GM12892 (cell line): ENCODE results near the gene PPP1R13B.

Experiments
- DNase-seq: peaks from one replicate; pipeline ENCODE4 v3.0.0; 2011; ENCODE audit not compliant: insufficient read length
- FAIRE-seq: peaks from 2 replicates; lab custom pipeline; 2011; peaks lifted over from hg19 to GRCh38; lab: Jason Lieb, UNC
- POLR2A ChIP-seq: IDR thresholded peaks from 2 replicates; pipeline ENCODE4 v1.6.1; 2011; ENCODE audit warnings: low read depth, low read length, control low read depth
- POLR2AphosphoS5 ChIP-seq: IDR thresholded peaks from 2 replicates; pipeline ENCODE4 v1.6.1; 2011; ENCODE audit warnings: low read depth, low read length, control low read depth
- TAF1 ChIP-seq: IDR thresholded peaks from 2 replicates; pipeline ENCODE4 v1.6.1; 2011; ENCODE audit warnings: low read depth, mild to moderate bottlenecking, control low read depth, low read length, borderline replicate concordance

The PPP1R13B gene

GRCh38 chr14:103763730-103764488 lies 83.5 kb downstream of the PPP1R13B start:
- FAIRE-seq (no peak), DNase-seq (no peak)
- TF ChIP-seq POLR2AphosphoS5 (no peak), TAF1 (no peak)

DNA sequence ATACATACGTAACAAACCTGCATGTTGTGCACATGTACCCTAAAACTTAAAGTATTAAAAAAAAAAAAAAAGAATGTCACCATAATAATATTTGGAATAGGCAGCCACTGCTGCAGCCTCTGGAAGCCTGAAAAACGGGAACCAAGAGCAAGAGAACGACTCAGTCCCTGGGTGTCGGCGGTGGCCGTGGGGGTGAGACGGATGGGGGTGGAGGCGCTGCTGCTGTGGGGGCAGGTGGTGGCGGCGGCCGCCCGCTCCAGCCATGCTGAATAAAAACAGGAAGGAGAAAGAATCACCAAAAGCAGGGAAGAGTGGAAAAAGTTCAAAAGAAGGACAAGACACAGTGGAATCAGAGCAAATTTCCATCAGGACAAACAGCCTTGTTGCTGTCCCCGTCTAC lies 84.8 kb downstream of the PPP1R13B start:
- TF ChIP-seq POLR2A (no peak), TAF1 (no peak), POLR2AphosphoS5 (no peak)
- FAIRE-seq = no peak
- DNase-seq = no peak

DNA sequence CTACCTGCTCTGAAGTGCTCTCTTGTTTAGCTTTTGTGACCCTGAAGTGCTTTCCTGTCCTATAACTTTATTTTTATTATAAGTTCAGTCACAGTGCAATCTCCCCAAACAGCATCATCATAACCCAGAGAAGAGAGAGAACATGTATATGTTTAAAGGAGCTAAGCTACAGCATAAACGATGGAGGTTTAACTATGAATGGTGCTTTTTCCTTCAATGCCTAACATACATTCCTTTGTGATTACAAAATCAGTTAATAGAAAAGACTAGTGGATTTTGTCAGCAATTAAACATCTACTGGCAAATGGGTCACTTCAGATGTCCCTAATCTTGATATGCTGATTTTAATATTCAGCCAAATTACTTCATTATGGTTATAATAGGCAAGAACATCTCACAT lies 85.3 kb downstream of the PPP1R13B start:
- DNase-seq (no peak), FAIRE-seq (no peak)
- no peak for TF ChIP-seq POLR2AphosphoS5
- TF ChIP-seq TAF1 = no peak
- TF ChIP-seq POLR2A = no peak

- no peak for FAIRE-seq
- TF ChIP-seq POLR2A = no peak
- TF ChIP-seq POLR2AphosphoS5 = no peak
- TF ChIP-seq TAF1 = no peak
- DNase-seq = no peak
Observed at GRCh38 chr14:103758059-103758776, 89.2 kb downstream of the PPP1R13B start.

DNA sequence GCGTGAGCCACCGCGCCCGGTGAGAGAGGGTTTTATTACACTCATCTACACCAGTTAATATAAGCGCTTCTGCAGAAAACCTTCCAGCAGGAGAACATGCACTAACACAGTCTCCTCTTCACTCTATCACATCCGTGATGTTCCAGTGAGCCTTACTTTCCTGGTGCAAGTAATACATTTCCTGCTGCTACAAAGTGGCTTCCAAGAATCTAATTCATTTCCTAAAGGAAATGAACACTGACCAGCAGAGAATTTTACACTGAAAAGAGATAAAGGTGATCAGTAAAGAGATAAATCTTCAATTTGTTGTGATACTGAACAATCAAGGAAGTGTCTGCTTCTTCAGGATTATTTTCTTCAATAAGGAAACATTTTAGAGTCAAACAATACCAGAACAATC lies 92.3 kb downstream of the PPP1R13B start:
- no peak for TF ChIP-seq POLR2AphosphoS5
- no peak for TF ChIP-seq TAF1
- TF ChIP-seq POLR2A = no peak
- no peak for DNase-seq
- FAIRE-seq = no peak

- DNase-seq (no peak), FAIRE-seq (no peak)
- TF ChIP-seq POLR2AphosphoS5 (no peak), TAF1 (no peak), POLR2A (no peak)
Observed at GRCh38 chr14:103753774-103754173, 93.6 kb downstream of the PPP1R13B start.

GRCh38 chr14:103749860-103750259 lies 97.5 kb downstream of the PPP1R13B start:
- DNase-seq (no peak), FAIRE-seq (no peak)
- TF ChIP-seq TAF1 (no peak), POLR2AphosphoS5 (no peak), POLR2A (no peak)

DNA sequence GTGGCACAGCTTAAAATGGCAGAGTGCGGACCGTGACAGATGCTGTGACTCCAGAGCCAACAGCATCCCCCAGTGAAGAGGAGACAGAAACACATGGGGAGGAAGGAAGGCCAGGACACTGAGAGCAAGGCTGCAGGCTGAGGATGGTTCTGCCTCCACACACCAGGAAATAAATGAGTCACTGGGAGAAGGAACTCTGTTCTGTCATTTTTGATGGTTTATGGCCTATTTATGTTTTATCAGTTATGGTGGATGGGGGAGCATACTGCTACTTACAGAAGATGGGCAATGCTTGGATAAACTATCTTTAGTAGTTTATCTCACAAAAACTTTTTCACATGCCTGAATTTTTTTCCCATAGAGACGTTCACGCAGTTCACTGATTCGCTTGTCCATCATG lies 97.9 kb downstream of the PPP1R13B start:
- DNase-seq (no peak), FAIRE-seq (peak; percentile 14)
- TF ChIP-seq POLR2AphosphoS5 (no peak), POLR2A (no peak), TAF1 (no peak)

GRCh38 chr14:103748534-103748857 lies 98.9 kb downstream of the PPP1R13B start:
- TF ChIP-seq POLR2AphosphoS5 = no peak
- no peak for TF ChIP-seq TAF1
- no peak for TF ChIP-seq POLR2A
- no peak for FAIRE-seq
- DNase-seq = no peak

- TF ChIP-seq POLR2AphosphoS5 (no peak), POLR2A (no peak), TAF1 (no peak)
- FAIRE-seq (no peak), DNase-seq (no peak)
Observed at GRCh38 chr14:103746701-103747100, 100.7 kb downstream of the PPP1R13B start.

DNA sequence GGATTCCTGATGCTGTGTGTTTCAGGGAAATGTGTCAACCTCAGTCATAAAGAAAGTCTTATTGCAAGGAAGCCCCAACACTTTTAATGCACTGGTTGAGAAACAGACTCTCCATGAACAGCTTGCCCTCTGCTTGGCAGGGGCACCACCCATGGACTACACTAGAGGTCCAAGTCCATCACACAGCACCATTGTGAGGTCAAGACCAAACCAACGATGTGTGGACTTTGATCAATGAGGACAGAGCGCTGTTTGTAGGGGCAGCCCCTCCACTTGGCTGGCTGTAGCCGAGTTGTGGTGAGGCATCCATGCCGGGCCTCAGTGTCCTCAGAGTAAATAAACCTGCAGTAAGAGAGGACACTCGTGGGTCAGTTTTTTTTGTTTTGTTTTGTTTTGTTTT lies 102.0 kb downstream of the PPP1R13B start:
- FAIRE-seq (no peak), DNase-seq (no peak)
- no peak for TF ChIP-seq POLR2A
- no peak for TF ChIP-seq POLR2AphosphoS5
- no peak for TF ChIP-seq TAF1
